Transverse colon (tissue), 4 donors: Measurements from ENCODE around the gene HYKK.

Experiments used
- EP300 ChIP-seq: sonication (generic); formaldehyde crosslinking; IDR thresholded peaks from one replicate; pipeline ENCODE4 v1.6.1; 2017; ENCODE audit warnings: antibody characterized with exemption, low read depth
- POLR2A ChIP-seq: fragments of 450-650 bp; IDR thresholded peaks from one replicate; pipeline ENCODE4 v1.6.1; 2016; ENCODE audit warnings: antibody characterized with exemption, mild to moderate bottlenecking, moderate library complexity
- POLR2AphosphoS5 ChIP-seq, 3 donors: sonication (generic); formaldehyde crosslinking; IDR thresholded peaks; one replicate each; pipeline ENCODE4 v1.6.1; 2016; ENCODE audit warnings: antibody characterized with exemption in 3 of 3
- TF ChIP-seq, protein P1 (sequence below), 5 experiments: fragments of 200-600 bp in 3 of 5; fragments of 450-650 bp in 2 of 5; sonication (generic) in 3 of 5; IDR thresholded peaks; 1 replicate in 2 of 5; 2 replicates in 3 of 5; pipeline ENCODE4 v1.5.1; 2016 to 2017; ENCODE audit warnings: antibody characterized with exemption in 5 of 5, inconsistent platforms in 3 of 5, mild to moderate bottlenecking in 2 of 5, moderate library complexity in 1 of 5

DNA sequence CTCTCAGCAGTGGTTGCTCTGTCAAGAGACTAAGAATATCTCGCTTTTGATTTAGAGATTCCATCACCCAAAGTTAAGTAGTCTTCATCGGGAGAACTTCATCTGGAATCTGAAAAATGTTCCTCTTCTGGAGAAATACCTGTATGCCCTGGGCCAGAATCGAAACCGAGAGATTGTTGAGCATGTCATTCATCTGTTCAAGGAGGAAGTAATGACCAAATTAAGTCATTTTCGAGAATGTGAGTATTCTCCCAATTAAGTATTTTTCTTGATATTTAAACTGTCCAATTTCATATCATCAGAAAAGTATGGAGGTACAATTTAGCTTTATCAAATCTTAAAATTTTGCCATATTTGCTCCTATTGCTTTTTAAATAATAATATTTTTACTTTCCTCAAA lies 19.9 kb downstream of the HYKK start:
- TF ChIP-seq, protein P1, sequence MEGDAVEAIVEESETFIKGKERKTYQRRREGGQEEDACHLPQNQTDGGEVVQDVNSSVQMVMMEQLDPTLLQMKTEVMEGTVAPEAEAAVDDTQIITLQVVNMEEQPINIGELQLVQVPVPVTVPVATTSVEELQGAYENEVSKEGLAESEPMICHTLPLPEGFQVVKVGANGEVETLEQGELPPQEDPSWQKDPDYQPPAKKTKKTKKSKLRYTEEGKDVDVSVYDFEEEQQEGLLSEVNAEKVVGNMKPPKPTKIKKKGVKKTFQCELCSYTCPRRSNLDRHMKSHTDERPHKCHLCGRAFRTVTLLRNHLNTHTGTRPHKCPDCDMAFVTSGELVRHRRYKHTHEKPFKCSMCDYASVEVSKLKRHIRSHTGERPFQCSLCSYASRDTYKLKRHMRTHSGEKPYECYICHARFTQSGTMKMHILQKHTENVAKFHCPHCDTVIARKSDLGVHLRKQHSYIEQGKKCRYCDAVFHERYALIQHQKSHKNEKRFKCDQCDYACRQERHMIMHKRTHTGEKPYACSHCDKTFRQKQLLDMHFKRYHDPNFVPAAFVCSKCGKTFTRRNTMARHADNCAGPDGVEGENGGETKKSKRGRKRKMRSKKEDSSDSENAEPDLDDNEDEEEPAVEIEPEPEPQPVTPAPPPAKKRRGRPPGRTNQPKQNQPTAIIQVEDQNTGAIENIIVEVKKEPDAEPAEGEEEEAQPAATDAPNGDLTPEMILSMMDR (IDR thresholded peaks at IDR 0.05): no peak
- TF ChIP-seq POLR2AphosphoS5 (IDR thresholded peaks at IDR 0.05) (no peak), POLR2A (no peak), EP300 (no peak)
